Breast epithelium (tissue), 4 donors: Measurements from ENCODE around the gene MAK. TPM values are rescaled to one million over a fixed set of nuclear protein-coding genes. Genes with fewer than 3 reads are reported as not detected.

ENCODE experiments used
- DNase-seq, 2 donors: peaks; one replicate each; pipeline ENCODE4 v3.0.0-alpha.2; 2019; ENCODE audit warnings: low spot score in 2 of 2
- H3K27ac ChIP-seq, 2 donors: fragments of 200-600 bp; sonication (generic) in 1 of 2; one replicate each; pipeline ENCODE4 v1.5.1; 2016 to 2019; ENCODE audit warnings: mild to moderate bottlenecking in 1 of 2
- H3K27me3 ChIP-seq, 2 donors: fragments of 200-600 bp; sonication (generic) in 1 of 2; one replicate each; pipeline versions ENCODE4 v1.5.1 to v1.6.0; 2017 to 2019; ENCODE audit warnings: control low read depth in 1 of 2, mild to moderate bottlenecking in 1 of 2
- H3K36me3 ChIP-seq: fragments of 200-600 bp; one replicate; pipeline ENCODE4 v1.5.1; 2019
- H3K4me1 ChIP-seq, 2 donors: fragments of 200-600 bp; sonication (generic); one replicate each; pipeline ENCODE4 v1.5.1; 2016 to 2019; ENCODE audit warnings: control low read depth in 1 of 2
- H3K4me3 ChIP-seq, 3 donors: fragments of 200-600 bp; sonication (generic); 1 replicate in 2 of 3; 2 replicates in 1 of 3; pipeline ENCODE4 v1.5.1; 2016 to 2019; ENCODE audit warnings: mild to moderate bottlenecking in 3 of 3, moderate library complexity in 2 of 3
- H3K9me3 ChIP-seq, 2 donors: fragments of 200-600 bp; sonication (generic) in 1 of 2; one replicate each; pipeline ENCODE4 v1.5.1; 2016 to 2019; ENCODE audit warnings: control low read depth in 1 of 2
- CTCF ChIP-seq, 3 donors: fragments of 450-650 bp; IDR thresholded peaks; one replicate each; pipeline ENCODE4 v1.5.1; 2016 to 2017; ENCODE audit warnings: antibody characterized with exemption in 3 of 3, mild to moderate bottlenecking in 3 of 3, moderate library complexity in 3 of 3
- POLR2A ChIP-seq: fragments of 450-650 bp; IDR thresholded peaks from one replicate; pipeline ENCODE4 v1.6.1; 2016; ENCODE audit warnings: antibody characterized with exemption, mild to moderate bottlenecking, moderate library complexity
- POLR2AphosphoS5 ChIP-seq, 3 donors: sonication (generic); formaldehyde crosslinking; IDR thresholded peaks; one replicate each; pipeline ENCODE4 v1.6.1; 2017; ENCODE audit warnings: antibody characterized with exemption in 3 of 3
- intact Hi-C: fragments of 100-400 bp; cut with DNase I; formaldehyde crosslinking; loops from one replicate; pipeline ENCODE4 v1.15.1; 2023; ENCODE audit warnings: low total_unique reads
- total RNA-seq, 3 donors: library from RNA; depleted of rRNA; stranded (reverse); fragments of >200 nt; gene quantifications; one replicate each; pipeline ENCODE4 v1.1.0, GENCODE V29; 2016

Gene MAK
- total RNA-seq, 3 donors from 2014 or later = 0.16 to 0.98 (median 0.59) TPM

- H3K9me3 ChIP-seq = no peaks in the 10 kb centered on the region
- H3K27ac ChIP-seq = no peak overlapping the region
- H3K4me3 ChIP-seq = no peak overlapping the region
- no peak for DNase-seq
- no peaks in the 10 kb centered on the region for H3K27me3 ChIP-seq
- H3K4me1 ChIP-seq = peaks cover 0 to 9% of the 10 kb centered on the region in 2 donors
- H3K36me3 ChIP-seq = no peaks in the 10 kb centered on the region
- TF ChIP-seq POLR2A (no peak), POLR2AphosphoS5 (IDR thresholded peaks at IDR 0.05) (no peak), CTCF (IDR thresholded peaks at IDR 0.05) (no peak)
- intact Hi-C loops = no loop called here
These were observed 108.1 kb downstream of the MAK start for GRCh38 chr6:10730254-10730653.

- Histone ChIP-seq H3K36me3 (no peaks in the 10 kb centered on the region), H3K4me3 (no peak overlapping the region), H3K9me3 (no peaks in the 10 kb centered on the region), H3K27ac (no peak overlapping the region), H3K27me3 (no peaks in the 10 kb centered on the region), H3K4me1 (peaks cover 10 to 19% of the 10 kb centered on the region in 2 donors)
- intact Hi-C loops = no loop called here
- DNase-seq = no peak
- TF ChIP-seq CTCF (IDR thresholded peaks at IDR 0.05) (no peak), POLR2AphosphoS5 (IDR thresholded peaks at IDR 0.05) (no peak), POLR2A (no peak)
These were observed 112.6 kb downstream of the MAK start for GRCh38 chr6:10725716-10726115.

GRCh38 chr6:10725044-10725443, 113.3 kb downstream of the MAK start:
- peak overlapping the region in 1 of 3 donors; percentile 68 for H3K4me3 ChIP-seq
- no peaks in the 10 kb centered on the region for H3K27me3 ChIP-seq
- H3K4me1 ChIP-seq = peaks cover 10 to 19% of the 10 kb centered on the region in 2 donors
- intact Hi-C loops = no loop called here
- no peak for DNase-seq
- no peak overlapping the region for H3K27ac ChIP-seq
- H3K36me3 ChIP-seq = no peaks in the 10 kb centered on the region
- TF ChIP-seq POLR2AphosphoS5 (IDR thresholded peaks at IDR 0.05) = no peak
- TF ChIP-seq POLR2A = no peak
- TF ChIP-seq CTCF (IDR thresholded peaks at IDR 0.05) = no peak
- H3K9me3 ChIP-seq = no peaks in the 10 kb centered on the region

- TF ChIP-seq CTCF (IDR thresholded peaks at IDR 0.05) (no peak), POLR2A (no peak), POLR2AphosphoS5 (IDR thresholded peaks at IDR 0.05) (no peak)
- DNase-seq = no peak
- intact Hi-C loops = no loop called here
- Histone ChIP-seq H3K9me3 (no peaks in the 10 kb centered on the region), H3K27me3 (no peaks in the 10 kb centered on the region), H3K4me1 (peaks cover 10 to 19% of the 10 kb centered on the region in 2 donors), H3K4me3 (peak overlapping the region; percentile 62 to 68 (median 65)), H3K36me3 (no peaks in the 10 kb centered on the region), H3K27ac (peak overlapping the region in 1 of 2 donors; percentile 81)
These were observed 114.8 kb downstream of the MAK start for GRCh38 chr6:10723567-10723881.

GRCh38 chr6:10722820-10723566, 115.3 kb downstream of the MAK start, which contains the start of gene TMEM14C:
Gene TMEM14C, plus strand, starts transcription at chr6:10723070. Its CDS starts 1,544 bp downstream, at chr6:10724614.
- no peaks in the 10 kb centered on the region for H3K9me3 ChIP-seq
- TF ChIP-seq CTCF (IDR thresholded peaks at IDR 0.05) = no peak
- peak; percentile 70 to 79 (median 78) for TF ChIP-seq POLR2AphosphoS5 (IDR thresholded peaks at IDR 0.05)
- TF ChIP-seq POLR2A = peak; percentile 27
- peak within 1 kb of the TSS; percentile 62 to 68 (median 65) for H3K4me3 ChIP-seq
- peaks cover 10 to 19% of the 10 kb centered on the region in 2 donors for H3K4me1 ChIP-seq
- H3K36me3 ChIP-seq = no peaks in the 10 kb centered on the region
- H3K27ac ChIP-seq = peak within 1 kb of the TSS; percentile 81 to 85
- intact Hi-C loops = no loop called here
- DNase-seq = peak; percentile 98
- no peaks in the 10 kb centered on the region for H3K27me3 ChIP-seq
